ENCODE results near the gene AKR7A2.
"Not testable (repeated sequence)": the region's sequence is repeated elsewhere in the genome, so short reads cannot be mapped to it uniquely, and the experiment has no call there.

Gene AKR7A2

GRCh38 chr1:19273844-19274531, 38.0 kb downstream of the AKR7A2 start:
- not testable (repeated sequence) for H3K4me3 ChIP-seq (ENCODE audit: low read length); DNase-seq (ENCODE audit: low read depth, low spot score)

DNA sequence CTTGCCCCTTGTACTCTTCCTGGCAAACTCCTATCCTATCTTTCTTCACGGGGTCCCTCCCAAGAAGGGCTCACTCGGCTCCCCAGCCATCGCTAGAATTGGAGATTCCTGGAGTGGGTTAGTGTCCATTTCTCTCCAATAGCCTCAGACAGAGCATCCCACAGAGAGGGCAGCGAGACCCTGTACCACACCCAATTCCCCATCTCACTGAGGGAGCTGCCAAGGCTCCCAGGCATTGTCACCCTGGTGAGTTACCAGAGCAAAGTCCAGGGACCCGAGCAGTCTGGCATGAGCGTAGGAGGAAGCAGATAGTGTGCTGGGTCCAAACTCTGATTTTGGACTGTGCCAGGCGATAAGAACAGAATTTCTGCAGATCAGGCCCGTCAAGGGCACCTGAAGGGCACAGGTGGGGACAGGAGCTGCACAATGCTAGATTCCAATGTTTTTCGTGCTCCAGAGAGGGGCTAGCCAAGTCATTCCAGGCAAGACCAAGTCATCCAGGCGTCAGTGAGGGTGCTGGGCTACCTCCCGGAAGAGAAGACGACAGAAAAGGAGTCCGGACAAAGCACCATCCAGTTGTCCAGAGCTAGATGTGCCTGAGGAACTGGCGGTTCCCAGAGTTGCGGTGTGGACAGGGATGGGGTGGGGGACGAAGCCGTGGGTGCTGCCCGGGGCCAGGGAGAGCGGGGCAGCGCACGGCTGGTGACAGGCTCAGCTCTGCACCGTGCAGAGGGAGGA, 38.7 kb downstream of the AKR7A2 start:
- DNase-seq (ENCODE audit: low read depth, low spot score) = no peak

DNA sequence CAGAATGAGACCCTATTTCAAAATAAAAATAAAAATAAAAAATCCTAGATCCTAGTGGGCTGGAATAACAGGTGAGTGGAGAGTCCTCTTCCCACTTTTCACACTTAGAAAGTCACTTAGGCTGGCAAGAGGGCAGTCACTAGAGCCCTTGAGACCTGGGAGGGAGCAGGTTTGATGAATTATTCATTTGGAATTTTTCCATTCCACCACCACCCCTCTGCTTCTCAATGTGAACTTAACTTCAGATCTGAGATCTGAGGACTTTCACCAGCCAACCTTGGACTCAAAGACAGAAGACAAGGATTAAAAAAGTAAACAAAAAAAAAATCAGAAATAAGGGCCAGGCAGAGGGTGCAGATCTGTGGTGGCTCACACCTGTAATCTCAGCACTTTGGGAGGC, 39.9 kb downstream of the AKR7A2 start:
- no peak overlapping the region for H3K4me3 ChIP-seq (ENCODE audit: low read length)
- DNase-seq (ENCODE audit: low read depth, low spot score) = no peak

More for the DNA sequence above, 38.7 kb downstream of the AKR7A2 start:
- H3K4me3 ChIP-seq (ENCODE audit: low read length) = no peak overlapping the region

- not testable (repeated sequence) for H3K4me3 ChIP-seq (ENCODE audit: low read length); DNase-seq (ENCODE audit: low read depth, low spot score)
These were observed 41.6 kb downstream of the AKR7A2 start for GRCh38 chr1:19270343-19270730.

DNA sequence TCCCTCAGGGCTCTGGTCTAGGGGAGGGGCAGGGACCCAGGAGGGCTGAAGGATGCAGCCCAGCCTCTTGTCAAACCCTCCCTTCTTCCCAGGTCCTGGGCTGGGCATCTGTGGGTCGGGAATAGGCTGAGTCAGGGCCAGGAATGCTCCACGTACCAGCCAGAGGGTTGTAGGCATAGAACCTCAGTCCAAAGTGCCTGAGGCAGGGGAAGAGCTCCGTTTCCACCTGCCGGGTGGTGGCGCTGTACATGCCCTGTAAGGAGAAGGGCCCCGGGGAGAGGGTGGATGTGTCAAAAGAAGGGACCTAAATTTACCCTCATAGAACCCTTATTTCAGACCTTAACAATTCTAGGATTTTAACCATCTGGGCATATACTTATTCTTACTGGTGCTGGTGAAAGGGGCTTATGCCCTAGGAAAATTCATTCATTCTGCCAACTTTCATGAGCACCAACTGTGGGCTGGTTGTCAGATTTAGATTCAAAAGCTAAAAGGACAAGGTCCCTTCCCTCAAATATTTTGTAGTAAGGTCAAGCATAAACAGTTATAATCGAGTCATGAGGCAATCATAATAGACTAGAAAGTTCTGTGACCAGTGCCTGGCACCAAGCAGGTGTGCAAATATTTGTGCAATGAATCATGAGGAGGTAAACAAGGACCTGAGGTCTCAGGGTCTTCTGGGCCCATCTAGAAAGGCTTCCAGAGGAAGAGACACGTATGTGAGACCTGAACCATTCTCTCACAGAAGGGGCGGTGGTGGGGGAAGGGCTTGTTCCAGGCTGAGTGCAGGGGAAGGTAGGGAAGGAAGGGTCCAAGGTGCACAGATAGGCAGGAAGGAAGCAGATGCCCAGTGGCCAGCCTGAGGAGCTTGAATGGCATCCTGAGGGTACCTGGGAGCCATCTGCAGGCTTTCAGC, 42.3 kb downstream of the AKR7A2 start:
- H3K4me3 ChIP-seq (ENCODE audit: low read length); DNase-seq (ENCODE audit: low read depth, low spot score): not testable (repeated sequence)

GRCh38 chr1:19268445-19268844, 43.5 kb downstream of the AKR7A2 start:
- H3K4me3 ChIP-seq (ENCODE audit: low read length) = no peak overlapping the region
- no peak for DNase-seq (ENCODE audit: low read depth, low spot score)

DNA sequence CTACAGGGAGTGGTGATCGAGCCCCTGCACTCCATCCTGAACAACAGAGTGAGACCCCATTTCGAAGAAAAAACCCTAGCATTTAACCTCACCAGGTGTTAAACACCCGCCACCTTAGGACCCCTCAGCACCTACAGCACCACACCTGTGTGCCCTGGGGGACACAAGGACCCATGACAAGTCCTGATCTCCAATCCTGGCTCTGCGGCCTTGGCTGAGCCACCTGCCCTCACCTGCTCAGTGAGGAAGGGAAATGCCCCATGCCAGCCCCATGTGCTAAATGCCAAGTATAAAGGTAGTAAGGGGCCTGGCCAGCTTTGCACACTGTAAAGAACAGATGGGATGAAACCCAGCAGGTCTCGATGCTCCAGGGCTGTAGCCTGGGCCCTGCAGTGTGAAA, 49.2 kb downstream of the AKR7A2 start:
- H3K4me3 ChIP-seq (ENCODE audit: low read length) = no peak overlapping the region
- no peak for DNase-seq (ENCODE audit: low read depth, low spot score)

GRCh38 chr1:19262047-19262446, 49.9 kb downstream of the AKR7A2 start:
- DNase-seq (ENCODE audit: low read depth, low spot score) = no peak
- H3K4me3 ChIP-seq (ENCODE audit: low read length) = no peak overlapping the region

GRCh38 chr1:19260211-19261138, 51.5 kb downstream of the AKR7A2 start:
- DNase-seq (ENCODE audit: low read depth, low spot score) = no peak

GRCh38 chr1:19258353-19258752, 53.6 kb downstream of the AKR7A2 start:
- H3K4me3 ChIP-seq (ENCODE audit: low read length) = no peak overlapping the region
- DNase-seq (ENCODE audit: low read depth, low spot score) = no peak

More at GRCh38 chr1:19260211-19261138, 51.5 kb downstream of the AKR7A2 start:
- H3K4me3 ChIP-seq (ENCODE audit: low read length) = no peak overlapping the region

DNA sequence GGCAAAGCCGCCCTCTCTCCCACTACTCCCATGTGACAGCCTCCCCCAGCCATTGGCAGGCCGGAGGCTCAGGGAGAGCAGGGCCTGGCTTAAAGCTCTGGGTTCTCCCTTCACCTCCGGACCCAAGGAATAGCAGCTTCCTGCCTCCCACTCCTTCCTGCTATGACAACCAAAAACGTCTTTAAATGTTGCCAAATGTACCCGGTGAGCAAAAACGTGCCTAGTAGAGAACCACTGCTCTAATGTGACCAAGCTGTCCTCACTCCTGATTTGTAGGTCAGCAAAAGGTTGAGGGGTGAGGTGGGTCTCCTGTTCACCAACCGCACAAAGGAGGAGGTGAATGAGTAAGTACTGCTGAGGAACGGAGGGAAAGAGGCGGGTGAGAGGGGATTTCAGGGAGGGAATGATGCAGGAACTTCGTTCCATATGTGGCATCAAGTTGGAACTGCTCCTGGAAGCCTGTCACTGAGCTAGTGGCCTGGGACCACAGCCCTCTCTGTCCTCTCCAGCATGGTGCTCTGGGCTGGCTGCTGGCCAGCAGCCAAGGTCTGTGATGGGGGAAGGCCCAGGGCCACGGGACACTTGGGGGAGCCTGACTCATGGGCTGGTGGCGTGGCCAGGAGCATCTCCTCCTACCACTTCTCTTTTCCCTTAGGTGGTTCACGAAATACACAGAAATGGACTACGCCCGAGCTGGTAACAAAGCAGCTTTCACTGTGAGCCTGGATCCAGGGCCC, 54.6 kb downstream of the AKR7A2 start:
- DNase-seq (ENCODE audit: low read depth, low spot score) = no peak
- no peak overlapping the region for H3K4me3 ChIP-seq (ENCODE audit: low read length)

- H3K4me3 ChIP-seq (ENCODE audit: low read length); DNase-seq (ENCODE audit: low read depth, low spot score): not testable (repeated sequence)
These were observed 55.6 kb downstream of the AKR7A2 start for GRCh38 chr1:19256301-19256700.

GRCh38 chr1:19255288-19255687, 56.7 kb downstream of the AKR7A2 start:
- H3K4me3 ChIP-seq (ENCODE audit: low read length) = no peak overlapping the region
- DNase-seq (ENCODE audit: low read depth, low spot score) = no peak

DNA sequence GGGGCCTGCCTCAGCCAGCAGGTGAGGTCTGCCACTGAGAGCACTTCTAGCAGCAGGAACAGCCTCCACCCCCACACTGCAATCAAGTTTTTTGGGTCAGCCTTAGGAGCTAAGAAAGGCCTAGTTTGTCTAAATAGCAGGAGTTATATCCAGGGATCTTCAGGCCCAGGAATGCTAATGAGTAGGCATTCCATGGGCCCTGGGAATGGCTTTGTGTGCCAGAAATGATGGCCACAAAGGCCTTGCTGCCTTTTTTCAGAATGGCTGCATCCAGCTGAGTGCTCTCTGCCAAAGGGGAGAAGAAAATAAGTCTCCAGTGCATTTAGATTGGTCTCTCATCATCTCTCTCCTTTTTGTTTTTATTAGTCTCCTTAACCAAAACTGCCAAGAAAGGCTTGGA, 57.5 kb downstream of the AKR7A2 start:
- no peak for DNase-seq (ENCODE audit: low read depth, low spot score)
- no peak overlapping the region for H3K4me3 ChIP-seq (ENCODE audit: low read length)
